Measurements from ENCODE around the gene DNM3. TPM values are rescaled to one million over a fixed set of nuclear protein-coding genes. Genes with fewer than 3 reads are reported as not detected.

Gene DNM3
- total and polyA plus RNA-seq, 12 donors: 7.2 to 78.6 (median 18.4) TPM

- peaks cover 0 to 8% of the 10 kb centered on the region in 2 donors for H3K4me1 ChIP-seq (replicated peaks in 1 of 2)
- no peak for DNase-seq
- no peak for TF ChIP-seq POLR2A (IDR thresholded peaks at IDR 0.05)
- TF ChIP-seq CTCF (IDR thresholded peaks at IDR 0.05): no peak
- no peak overlapping the region for H3K27ac ChIP-seq
- H3K4me3 ChIP-seq: no peak overlapping the region
- intact Hi-C loops (cut with DNase I): no loop called here
- no peaks in the 10 kb centered on the region for H3K9me3 ChIP-seq (replicated peaks in 1 of 3)
- 17 to 60% (median 47%) methylated on average over 1 of the region's 1 CpG for WGBS, 4 donors
- no peaks in the 10 kb centered on the region for H3K27me3 ChIP-seq
- no peaks in the 10 kb centered on the region for H3K36me3 ChIP-seq (replicated peaks in 1 of 2)
These were observed 40.1 kb downstream of the DNM3 start for GRCh38 chr1:171881442-171881841.

- Histone ChIP-seq H3K4me1 (replicated peaks in 1 of 2) (no peaks in the 10 kb centered on the region), H3K9me3 (replicated peaks in 1 of 3) (peaks cover 0 to 8% (median 0%) of the 10 kb centered on the region in 3 donors), H3K36me3 (replicated peaks in 1 of 2) (no peaks in the 10 kb centered on the region), H3K27ac (no peak overlapping the region), H3K27me3 (no peaks in the 10 kb centered on the region), H3K4me3 (no peak overlapping the region)
- TF ChIP-seq CTCF (IDR thresholded peaks at IDR 0.05) (no peak), POLR2A (IDR thresholded peaks at IDR 0.05) (no peak)
- DNase-seq: no peak
- 81 to 90% (median 87%) methylated on average over 4 of the region's 4 CpGs for WGBS, 4 donors
- intact Hi-C loops (cut with DNase I): no loop called here
These were observed 42.6 kb downstream of the DNM3 start for GRCh38 chr1:171883849-171884248.

- DNase-seq: no peak
- H3K27ac ChIP-seq: no peak overlapping the region
- no peaks in the 10 kb centered on the region for H3K36me3 ChIP-seq (replicated peaks in 1 of 2)
- TF ChIP-seq POLR2A (IDR thresholded peaks at IDR 0.05) (no peak), CTCF (IDR thresholded peaks at IDR 0.05) (no peak)
- intact Hi-C loops (cut with DNase I): no loop called here
- no peak overlapping the region for H3K4me3 ChIP-seq
- H3K9me3 ChIP-seq (replicated peaks in 1 of 3): peaks cover 0 to 8% (median 0%) of the 10 kb centered on the region in 3 donors
- no peaks in the 10 kb centered on the region for H3K27me3 ChIP-seq
- no peaks in the 10 kb centered on the region for H3K4me1 ChIP-seq (replicated peaks in 1 of 2)
- 63 to 100% (median 70%) methylated on average over 1 of the region's 1 CpG for WGBS, 4 donors
These were observed 43.2 kb downstream of the DNM3 start for GRCh38 chr1:171884475-171884874.

- Histone ChIP-seq H3K27me3 (no peaks in the 10 kb centered on the region), H3K36me3 (replicated peaks in 1 of 2) (no peaks in the 10 kb centered on the region), H3K9me3 (replicated peaks in 1 of 3) (peaks cover 0 to 8% (median 0%) of the 10 kb centered on the region in 3 donors), H3K4me1 (replicated peaks in 1 of 2) (no peaks in the 10 kb centered on the region), H3K27ac (no peak overlapping the region), H3K4me3 (no peak overlapping the region)
- TF ChIP-seq CTCF (IDR thresholded peaks at IDR 0.05): no peak
- TF ChIP-seq POLR2A (IDR thresholded peaks at IDR 0.05): no peak
- no peak for DNase-seq
- 72 to 88% (median 74%) methylated on average over 1 of the region's 1 CpG for WGBS, 4 donors
- intact Hi-C loops (cut with DNase I): no loop called here
These were observed 48.8 kb downstream of the DNM3 start for GRCh38 chr1:171890131-171890530.

Data from adrenal gland (tissue), 12 donors.